Keratinocyte (primary cell): Measurements from ENCODE around the gene C19orf25.

Experiments used
- CTCF ChIP-seq, 3 experiments: IDR thresholded peaks in 1 of 3; conservative IDR thresholded peaks in 1 of 3; optimal IDR thresholded peaks in 1 of 3; 2 replicates in 2 of 3; 3 replicates in 1 of 3; pipeline versions ENCODE3 to v1.5.1; 2011; ENCODE audit warnings: low read length in 3 of 3, mild to moderate bottlenecking in 3 of 3, moderate library complexity in 2 of 3, control low read depth in 1 of 3, inconsistent platforms in 1 of 3; ENCODE audit not compliant: insufficient read depth in 2 of 3; ENCODE audit errors: extremely low read depth in 1 of 3
- EZH2 ChIP-seq: IDR thresholded peaks from one replicate; pipeline ENCODE4 v1.6.1; 2012; ENCODE audit warnings: inconsistent platforms, mild to moderate bottlenecking, low read length, moderate library complexity

DNA sequence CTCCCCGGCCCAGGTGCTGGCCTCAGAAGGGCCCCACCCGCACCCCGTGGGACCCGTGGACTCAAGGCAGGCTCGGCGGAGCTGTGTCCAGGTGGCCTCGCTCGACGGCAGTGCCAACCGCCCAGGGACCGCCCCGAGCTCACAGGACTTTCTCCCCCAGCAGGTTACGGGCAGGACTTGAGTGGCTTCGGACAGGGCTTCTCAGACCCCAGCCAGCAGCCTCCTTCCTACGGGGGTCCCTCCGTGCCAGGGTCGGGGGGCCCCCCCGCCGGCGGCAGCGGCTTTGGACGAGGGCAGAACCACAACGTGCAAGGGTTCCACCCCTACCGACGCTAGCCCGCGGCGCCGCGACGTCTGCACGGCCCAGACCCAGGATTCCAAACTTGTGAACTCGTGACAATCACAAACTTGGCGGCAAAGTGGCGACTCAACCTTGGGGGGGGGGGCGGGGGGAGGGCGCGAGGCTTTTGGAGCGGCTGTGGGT is 44.4 kb downstream of the C19orf25 start:
- TF ChIP-seq CTCF (optimal IDR thresholded peaks at IDR 0.05 in 1 of 3, IDR thresholded peaks at IDR 0.05 in 1 of 3, conservative IDR thresholded peaks at IDR 0.05 in 1 of 3; ENCODE audit: extremely low read depth in 1 of 3, insufficient read depth in 2 of 3, low read length in 3 of 3) (no peak), EZH2 (no peak)
